Activated gamma-delta T cell (primary cell): ENCODE results near the gene ARHGEF1.
"Not testable (repeated sequence)": the region's sequence is repeated elsewhere in the genome, so short reads cannot be mapped to it uniquely, and the experiment has no call there.

ENCODE experiments used
- DNase-seq: peaks from one replicate; lab custom pipeline; 2025; lab: John Stamatoyannopoulos, UW

Gene ARHGEF1

GRCh38 chr19:41863209-41863931, 19.6 kb upstream of the ARHGEF1 start:
- DNase-seq: no peak

- no peak for DNase-seq
These were observed 18.6 kb upstream of the ARHGEF1 start for GRCh38 chr19:41864374-41864773.

GRCh38 chr19:41866284-41866683, 16.7 kb upstream of the ARHGEF1 start:
- no peak for DNase-seq

- DNase-seq: no peak
These were observed 14.6 kb upstream of the ARHGEF1 start for GRCh38 chr19:41868120-41868988.

- DNase-seq: no peak
These were observed 14.0 kb upstream of the ARHGEF1 start for GRCh38 chr19:41868989-41869300.

- no peak for DNase-seq
These were observed 13.5 kb upstream of the ARHGEF1 start for GRCh38 chr19:41869374-41869955.

GRCh38 chr19:41870401-41870873, 12.5 kb upstream of the ARHGEF1 start:
- no peak for DNase-seq

GRCh38 chr19:41871573-41872383, 11.2 kb upstream of the ARHGEF1 start:
- peak; percentile 29 for DNase-seq

- DNase-seq: no peak
These were observed 10.6 kb upstream of the ARHGEF1 start for GRCh38 chr19:41872384-41872774.

GRCh38 chr19:41872775-41873647, 10.0 kb upstream of the ARHGEF1 start:
- peak; percentile 42 for DNase-seq

GRCh38 chr19:41875973-41876372, 7.0 kb upstream of the ARHGEF1 start:
- not testable (repeated sequence) for DNase-seq

GRCh38 chr19:41876847-41877832, 5.8 kb upstream of the ARHGEF1 start, which contains the start of gene CD79A:
Gene CD79A, plus strand, starts transcription at chr19:41877279. Its CDS starts 26 bp downstream, at chr19:41877305.
- DNase-seq: no peak

- no peak for DNase-seq
These were observed 4.8 kb upstream of the ARHGEF1 start for GRCh38 chr19:41877916-41878905.

- no peak for DNase-seq
These were observed 3.9 kb upstream of the ARHGEF1 start for GRCh38 chr19:41879080-41879479.

- DNase-seq: no peak
These were observed 3.2 kb upstream of the ARHGEF1 start for GRCh38 chr19:41879670-41880328.

GRCh38 chr19:41880329-41880708, 2.7 kb upstream of the ARHGEF1 start:
- DNase-seq: no peak

GRCh38 chr19:41883463-41883820, 458 bp downstream of the ARHGEF1 start:
- no peak for DNase-seq
